GM21390 (cell line): ENCODE results near the gene SNRNP70.

Experiments used
- ATAC-seq: cut with Tn5 transposase; IDR thresholded peaks from one replicate; pipeline ENCODE4 v1.9.1; 2021; ENCODE audit not compliant: unreplicated experiment

SNRNP70 gene

GRCh38 chr19:49097453-49098288 is 12.4 kb downstream of the SNRNP70 start:
- no peak for ATAC-seq

GRCh38 chr19:49098795-49099194 is 13.5 kb downstream of the SNRNP70 start:
- ATAC-seq = no peak

DNA sequence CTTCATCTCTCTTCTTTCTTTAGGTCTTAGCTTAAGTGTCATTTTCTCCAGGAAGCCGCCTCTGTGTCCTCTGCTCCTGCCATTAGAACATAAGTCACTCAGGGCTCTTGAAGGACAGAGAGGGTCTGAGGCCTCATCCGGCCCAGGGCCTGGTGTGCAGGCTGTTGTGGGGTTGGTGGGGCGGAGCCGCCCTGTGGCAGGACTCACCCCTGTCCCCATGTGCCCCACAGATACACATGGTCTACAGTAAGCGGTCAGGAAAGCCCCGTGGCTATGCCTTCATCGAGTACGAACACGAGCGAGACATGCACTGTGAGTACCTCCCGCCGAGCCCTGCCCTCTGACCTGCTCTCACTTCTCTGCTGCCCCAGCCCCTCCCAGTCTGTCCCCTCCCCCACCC is 15.9 kb downstream of the SNRNP70 start:
- ATAC-seq = no peak

DNA sequence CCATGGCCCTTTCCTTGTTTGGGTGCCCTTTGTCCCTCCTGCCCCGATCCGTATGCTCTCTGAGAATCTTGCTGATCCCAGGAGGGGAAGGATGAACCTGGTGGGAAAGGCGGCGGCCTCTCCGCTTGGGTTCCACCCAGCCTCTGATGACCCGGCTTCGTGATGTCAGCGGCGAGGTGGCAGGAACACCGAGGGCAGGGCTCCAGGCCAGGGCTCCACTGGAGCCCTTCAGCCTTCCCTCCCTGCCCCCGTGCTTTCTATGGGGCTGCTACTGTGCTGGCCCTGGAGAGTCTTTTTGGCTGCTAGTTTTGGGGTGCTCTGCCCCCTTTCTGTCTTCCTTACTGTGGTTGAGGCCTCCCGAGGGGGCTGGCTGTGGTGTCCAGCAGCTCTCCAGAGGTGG is 17.1 kb downstream of the SNRNP70 start:
- no peak for ATAC-seq

GRCh38 chr19:49103331-49104085 is 18.3 kb downstream of the SNRNP70 start:
- no peak for ATAC-seq

GRCh38 chr19:49104229-49104864 is 19.1 kb downstream of the SNRNP70 start:
- no peak for ATAC-seq

GRCh38 chr19:49106648-49107135 is 21.4 kb downstream of the SNRNP70 start:
- no peak for ATAC-seq

GRCh38 chr19:49107625-49108459 is 22.6 kb downstream of the SNRNP70 start:
- no peak for ATAC-seq

DNA sequence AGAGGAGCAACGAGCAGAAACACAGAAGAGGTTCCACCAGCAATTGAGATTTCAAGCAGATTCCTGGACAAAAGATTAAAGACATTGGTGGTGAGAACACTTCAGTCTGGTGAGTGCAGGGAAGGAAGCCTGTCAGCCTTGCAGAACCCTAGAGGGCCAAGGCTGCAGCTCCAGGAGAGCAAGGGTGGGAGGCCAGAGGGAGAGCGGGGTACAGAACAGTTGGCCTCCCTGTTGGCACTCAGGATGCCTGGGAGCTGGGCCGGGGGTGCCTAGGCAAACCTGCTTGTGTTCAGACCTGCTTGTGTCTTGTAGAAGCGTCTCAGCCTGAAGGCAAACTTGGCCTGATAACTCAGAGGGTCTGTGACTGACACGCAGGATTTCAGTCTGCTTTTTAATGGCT is 23.8 kb downstream of the SNRNP70 start:
- ATAC-seq = no peak

- ATAC-seq = no peak
Measured at GRCh38 chr19:49109569-49110233, 24.4 kb downstream of the SNRNP70 start.

- ATAC-seq = no peak
Measured at GRCh38 chr19:49110567-49110966, 25.3 kb downstream of the SNRNP70 start.

DNA sequence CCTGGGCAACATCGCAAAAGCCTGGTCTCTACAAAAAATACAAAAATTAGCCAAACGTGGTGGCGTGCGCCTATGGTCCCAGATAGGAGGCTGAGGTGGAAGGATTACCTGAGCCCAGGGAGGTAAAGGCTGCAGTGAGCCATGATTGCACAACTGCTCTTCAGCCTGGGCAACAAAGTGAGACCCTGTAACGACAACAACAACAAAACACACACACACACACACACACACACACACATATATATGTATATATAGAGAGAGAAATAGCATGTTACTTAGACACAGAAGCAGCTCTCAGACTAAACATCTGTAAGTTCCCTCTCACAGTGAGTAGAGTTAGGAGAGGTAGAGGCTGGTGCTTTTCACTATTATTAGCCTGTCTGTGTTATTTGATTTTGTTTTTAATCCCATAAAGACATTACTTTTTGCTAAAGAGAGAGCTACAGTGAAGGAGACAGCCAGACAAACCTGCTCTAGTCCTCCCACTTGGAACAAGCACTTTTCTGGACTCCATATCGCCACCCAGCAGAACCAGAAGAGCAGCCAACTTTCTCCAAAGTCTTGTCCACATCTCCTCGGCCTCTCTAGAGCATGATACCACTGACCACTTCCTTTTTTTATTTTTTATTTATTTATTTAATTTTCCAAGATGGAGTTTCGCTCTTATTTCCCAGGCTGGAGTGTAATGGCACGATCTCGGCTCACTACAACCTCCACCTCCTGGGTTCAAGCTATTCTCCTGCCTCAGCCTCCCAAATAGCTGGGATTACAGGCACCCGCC is 26.2 kb downstream of the SNRNP70 start:
- ATAC-seq = no peak

GRCh38 chr19:49113762-49114629 is 28.7 kb downstream of the SNRNP70 start, which contains the start of gene LIN7B:
Gene LIN7B (plus strand): TSS chr19:49114370. CDS start chr19:49114405, 35 bp downstream.
- ATAC-seq = no peak

DNA sequence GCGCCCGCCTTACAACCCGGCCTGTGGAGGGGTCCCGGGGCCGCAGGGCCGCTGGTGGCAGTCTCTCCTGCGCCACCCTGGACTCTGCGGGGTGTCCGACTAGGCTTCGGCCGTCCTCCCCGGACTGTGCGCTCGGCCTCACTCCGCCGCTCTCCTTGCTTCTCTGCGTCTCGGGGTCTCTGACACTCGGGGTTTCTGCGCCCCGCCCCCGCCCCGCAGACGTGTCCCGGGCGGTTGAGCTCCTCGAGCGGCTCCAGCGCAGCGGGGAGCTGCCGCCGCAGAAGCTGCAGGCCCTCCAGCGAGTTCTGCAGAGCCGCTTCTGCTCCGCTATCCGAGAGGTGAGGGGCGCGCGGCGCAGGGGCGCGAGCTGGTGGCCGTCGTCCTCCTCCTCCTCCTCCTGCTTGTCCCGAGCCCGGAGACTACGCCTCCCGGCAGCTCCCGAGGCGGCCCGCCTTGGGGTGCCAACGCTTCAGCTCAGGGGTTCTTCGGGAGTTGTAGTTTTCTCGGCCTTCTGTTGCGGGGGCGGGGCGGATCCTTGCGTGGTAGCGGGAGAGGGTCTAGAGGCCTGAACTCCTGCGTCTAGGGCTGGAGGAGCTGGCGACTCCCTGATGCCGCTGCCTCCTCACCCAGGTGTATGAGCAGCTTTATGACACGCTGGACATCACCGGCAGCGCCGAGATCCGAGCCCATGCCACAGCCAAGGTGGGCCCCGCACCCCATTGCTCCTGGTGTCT is 29.5 kb downstream of the SNRNP70 start:
- ATAC-seq = no peak

- no peak for ATAC-seq
Measured at GRCh38 chr19:49116544-49116943, 31.3 kb downstream of the SNRNP70 start.

DNA sequence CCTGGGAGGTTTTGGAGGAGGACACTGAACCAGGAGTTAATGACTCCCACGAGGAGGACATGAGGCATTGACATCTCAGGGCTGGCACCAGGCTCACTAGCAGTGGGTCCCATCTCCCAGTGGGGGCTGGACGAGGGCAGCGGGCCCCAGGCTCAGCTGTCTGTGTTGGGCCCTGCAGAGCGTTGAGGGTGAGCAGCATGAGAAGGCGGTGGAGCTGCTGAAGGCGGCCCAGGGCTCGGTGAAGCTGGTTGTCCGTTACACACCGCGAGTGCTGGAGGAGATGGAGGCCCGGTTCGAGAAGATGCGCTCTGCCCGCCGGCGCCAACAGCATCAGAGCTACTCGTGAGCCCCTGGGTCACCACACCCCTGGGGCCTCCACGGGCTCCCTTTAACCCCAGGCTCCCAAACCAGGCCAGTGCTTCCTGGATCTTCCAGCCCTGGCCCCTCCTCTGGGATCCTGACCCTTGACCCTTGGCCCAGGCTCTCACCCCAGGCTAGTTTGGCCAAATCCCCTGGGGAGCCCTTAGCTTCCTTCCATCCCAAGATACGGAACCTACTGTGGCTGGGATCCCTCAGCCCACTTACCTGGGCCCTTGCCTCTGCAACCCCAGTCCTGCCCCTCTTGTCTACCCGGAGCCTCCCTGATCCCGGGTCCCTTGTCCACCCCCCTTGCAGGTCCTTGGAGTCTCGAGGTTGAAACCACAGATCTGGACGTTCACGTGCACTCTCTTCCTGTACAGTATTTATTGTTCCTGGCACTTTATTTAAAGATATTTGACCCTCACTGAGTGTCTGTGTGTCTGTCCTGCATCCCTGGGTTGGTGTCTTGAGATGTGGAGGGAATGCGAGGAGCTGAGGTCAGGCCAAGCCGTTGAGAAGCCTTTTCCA is 32.7 kb downstream of the SNRNP70 start:
- ATAC-seq = no peak
